EL (cell line): ENCODE results near the gene KIF20B.
"Not testable (repeated sequence)": the region's sequence is repeated elsewhere in the genome, so short reads cannot be mapped to it uniquely, and the experiment has no call there.

Source experiments
- DNase-seq: peaks from one replicate; pipeline ENCODE4 v3.0.0-alpha.2; 2016

KIF20B gene

GRCh38 chr10:89693176-89693575 lies 8.2 kb upstream of the KIF20B start:
- DNase-seq, result no peak

GRCh38 chr10:89695307-89695706 lies 6.1 kb upstream of the KIF20B start:
- DNase-seq, result no peak

DNA sequence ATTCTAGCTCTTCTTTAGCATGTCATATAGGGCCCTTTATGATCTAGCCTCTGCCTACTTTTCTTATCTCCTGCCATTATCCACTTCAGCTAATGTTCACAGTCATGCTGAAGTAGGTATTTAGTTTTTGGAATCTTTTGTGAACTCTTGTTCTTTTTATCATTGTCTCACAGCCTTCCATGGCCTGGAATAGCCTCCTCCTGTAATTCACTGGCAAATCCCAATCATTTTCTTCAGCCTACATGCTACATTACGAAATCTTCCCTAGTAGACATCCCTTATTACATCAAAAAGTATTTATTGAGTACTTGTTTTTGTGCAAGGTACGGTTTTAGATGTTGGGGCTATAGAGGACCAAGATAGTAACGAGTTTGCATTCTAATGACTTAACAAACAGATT lies 3.4 kb upstream of the KIF20B start:
- DNase-seq, result no peak

GRCh38 chr10:89699581-89700064 lies 1.8 kb upstream of the KIF20B start:
- no peak for DNase-seq

DNA sequence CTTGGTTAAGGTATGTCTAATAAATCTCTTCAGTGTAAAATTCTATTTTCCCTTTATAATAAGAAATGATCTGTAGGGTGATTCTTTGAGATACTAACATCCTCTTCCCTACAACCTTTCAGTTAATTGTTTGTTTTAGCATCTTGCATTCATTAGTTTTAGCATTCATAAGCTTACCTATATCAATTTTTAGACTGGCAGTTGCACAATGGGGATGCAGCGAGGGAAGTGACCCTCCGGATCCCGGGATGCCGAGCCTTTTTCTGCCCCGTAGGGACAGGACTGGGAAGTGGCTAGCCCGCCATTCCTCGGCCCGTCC lies 508 bp upstream of the KIF20B start:
- DNase-seq, result no peak

DNA sequence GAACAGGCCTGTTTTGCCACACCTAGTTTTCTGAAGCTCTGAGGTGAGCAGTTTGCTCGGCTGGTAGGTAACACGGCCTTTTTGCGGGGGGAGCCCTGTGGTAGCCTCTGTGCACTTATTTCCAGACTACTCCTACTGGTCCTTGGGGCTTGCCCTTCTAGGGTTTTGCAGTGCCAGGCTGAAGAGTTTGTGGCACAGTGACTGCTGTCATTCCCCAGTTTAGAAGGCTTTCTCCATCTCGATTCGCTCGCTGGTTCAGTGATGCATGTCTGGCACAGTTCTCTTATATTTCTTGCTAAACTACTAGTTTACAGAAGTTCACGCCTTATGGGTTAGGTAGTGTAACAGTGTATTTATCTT lies 711 bp downstream of the KIF20B start:
- peak; percentile 19 for DNase-seq

GRCh38 chr10:89705466-89705865 lies 4.1 kb downstream of the KIF20B start:
- no peak for DNase-seq

DNA sequence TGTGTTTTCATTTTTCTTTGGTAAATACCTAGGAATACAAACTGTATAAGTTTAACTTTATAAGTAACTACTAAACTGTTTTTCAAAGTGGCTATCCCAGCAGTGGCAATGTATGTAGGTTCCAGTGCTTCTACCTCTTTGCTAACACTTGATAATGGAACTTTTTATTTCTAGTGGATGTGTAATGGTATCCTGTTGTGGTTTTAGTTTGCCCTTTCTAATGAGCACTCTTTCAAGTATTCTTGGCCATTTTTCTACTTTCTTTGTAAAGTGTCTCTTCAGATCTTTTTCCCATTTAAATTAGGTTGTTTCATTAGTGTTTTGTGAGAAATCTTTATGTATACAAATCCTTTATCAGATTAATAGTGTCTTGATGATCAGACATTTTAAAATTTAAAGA lies 4.6 kb downstream of the KIF20B start:
- peak; percentile 8 for DNase-seq

- no peak for DNase-seq
These were observed 6.0 kb downstream of the KIF20B start for GRCh38 chr10:89707372-89707771.

GRCh38 chr10:89710753-89711152 lies 9.4 kb downstream of the KIF20B start:
- no peak for DNase-seq

- DNase-seq, result no peak
These were observed 33.2 kb downstream of the KIF20B start for GRCh38 chr10:89734616-89735015.

DNA sequence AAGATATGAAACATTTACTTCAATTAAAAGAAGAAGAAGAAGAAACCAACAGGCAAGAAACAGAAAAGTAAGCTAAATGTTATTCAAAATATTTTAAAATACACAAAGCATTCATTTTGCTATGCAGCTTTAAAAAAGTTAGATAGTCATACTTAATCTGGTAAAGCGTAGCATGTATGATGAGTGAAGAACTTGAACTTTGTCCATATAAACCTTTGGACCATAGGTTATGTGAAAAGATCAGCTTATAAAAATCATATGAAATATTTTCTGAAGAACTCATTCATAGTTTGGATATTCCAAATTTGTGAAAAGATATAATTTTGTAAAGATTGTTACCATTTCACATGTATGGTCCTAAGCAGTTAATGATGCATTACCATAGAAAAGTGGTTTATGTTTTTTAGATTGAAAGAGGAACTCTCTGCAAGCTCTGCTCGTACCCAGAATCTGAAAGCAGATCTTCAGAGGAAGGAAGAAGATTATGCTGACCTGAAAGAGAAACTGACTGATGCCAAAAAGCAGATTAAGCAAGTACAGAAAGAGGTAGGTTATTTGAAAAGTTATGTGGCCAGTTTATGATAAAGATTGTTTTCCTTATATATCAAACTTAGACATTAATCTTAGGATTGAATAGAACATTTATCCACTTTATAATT lies 37.3 kb downstream of the KIF20B start:
- DNase-seq, result no peak

- DNase-seq, result no peak
These were observed 39.9 kb downstream of the KIF20B start for GRCh38 chr10:89741126-89741762.

DNA sequence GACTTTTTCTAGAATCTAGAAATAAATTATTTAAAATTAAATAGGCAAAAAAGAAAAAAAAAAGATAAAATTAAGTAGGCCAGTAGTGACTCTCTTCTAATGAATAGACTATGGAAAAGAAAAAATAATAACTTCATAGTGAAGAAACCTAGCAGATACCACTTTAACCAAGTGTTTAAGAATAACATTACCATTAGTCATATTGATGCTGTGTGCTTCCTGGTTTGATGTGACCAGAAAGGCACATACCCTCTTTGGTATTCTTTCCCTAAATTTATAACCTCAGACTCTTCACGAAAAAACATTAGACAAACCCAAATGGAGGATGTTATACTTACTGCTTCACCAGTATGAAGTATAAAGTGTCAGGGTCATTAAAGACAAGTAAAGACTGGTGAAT lies 42.6 kb downstream of the KIF20B start:
- DNase-seq, result peak; percentile 48

DNA sequence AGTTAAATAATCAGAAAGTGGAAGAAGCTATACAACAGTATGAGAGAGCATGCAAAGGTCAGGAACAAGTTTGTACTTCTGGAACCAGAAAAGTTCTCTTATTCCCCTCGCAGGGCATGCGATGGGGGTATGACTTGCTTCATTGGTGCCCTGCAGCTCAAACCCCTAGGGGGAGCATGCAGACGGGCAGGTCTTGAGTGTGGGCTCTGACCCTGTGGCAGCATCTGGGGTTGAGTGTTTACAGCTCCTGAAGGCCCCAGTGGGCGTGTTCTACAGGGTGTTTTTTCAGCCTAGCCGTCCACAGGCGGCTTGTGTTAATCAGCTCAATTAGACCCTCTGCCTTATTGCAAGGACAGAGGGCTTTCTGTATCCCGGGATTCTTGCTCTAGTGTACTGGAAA lies 44.5 kb downstream of the KIF20B start:
- no peak for DNase-seq

DNA sequence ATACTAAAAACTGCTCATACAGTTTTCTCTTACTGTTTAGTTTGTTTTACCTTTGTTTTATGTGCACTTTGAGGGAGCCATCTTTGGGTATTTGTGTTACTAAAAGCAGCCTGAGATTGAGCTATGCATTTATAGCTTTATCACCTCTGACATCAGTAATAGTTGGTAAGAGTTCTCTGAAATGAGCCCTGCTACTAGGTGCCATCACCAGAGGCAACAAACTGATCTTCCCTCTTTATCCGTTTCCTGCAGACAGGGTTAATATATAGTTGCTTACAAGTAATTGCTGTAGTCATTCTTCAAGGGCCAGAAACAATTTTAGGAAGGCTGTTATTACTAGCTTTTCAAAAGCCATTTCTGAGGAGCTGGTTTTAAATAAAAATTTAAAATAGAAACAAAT lies 49.1 kb downstream of the KIF20B start:
- no peak for DNase-seq

GRCh38 chr10:89755374-89755773 lies 54.0 kb downstream of the KIF20B start:
- no peak for DNase-seq

DNA sequence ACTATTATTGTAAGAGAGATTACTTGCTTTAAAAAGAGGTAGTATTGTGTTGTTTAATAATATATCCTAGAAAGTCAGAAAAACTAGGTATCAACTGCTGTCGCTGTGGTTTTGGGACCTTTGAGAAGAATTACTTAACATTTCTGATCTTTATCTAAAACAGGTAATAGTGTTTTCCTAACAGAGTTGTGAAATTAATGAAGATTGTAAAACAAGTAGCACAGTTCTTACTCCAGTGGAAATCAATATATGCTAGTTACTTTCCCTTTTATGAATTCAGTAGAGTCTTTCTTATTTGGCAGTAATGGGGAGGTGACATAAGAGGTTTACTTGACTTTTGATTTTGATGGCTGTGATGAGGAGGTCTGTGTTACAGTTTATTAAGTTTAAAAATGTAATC lies 58.1 kb downstream of the KIF20B start:
- no peak for DNase-seq

DNA sequence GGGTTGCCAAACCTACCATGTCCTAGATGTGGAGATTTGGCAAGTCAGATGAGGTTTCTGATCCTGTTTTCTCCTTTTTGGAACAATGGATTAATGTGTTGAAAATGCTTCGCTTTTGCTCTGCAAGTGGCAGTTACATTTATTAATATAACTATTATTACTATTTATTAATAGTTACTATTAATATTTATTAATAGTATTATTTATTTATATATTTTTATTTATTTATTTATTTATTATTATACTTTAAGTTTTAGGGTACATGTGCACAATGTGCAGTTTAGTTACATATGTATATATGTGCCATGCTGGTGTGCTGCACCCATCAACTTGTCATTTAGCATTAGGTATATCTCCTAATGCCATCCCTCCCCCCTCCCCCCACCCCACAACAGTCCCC lies 62.3 kb downstream of the KIF20B start:
- DNase-seq, result not testable (repeated sequence)

DNA sequence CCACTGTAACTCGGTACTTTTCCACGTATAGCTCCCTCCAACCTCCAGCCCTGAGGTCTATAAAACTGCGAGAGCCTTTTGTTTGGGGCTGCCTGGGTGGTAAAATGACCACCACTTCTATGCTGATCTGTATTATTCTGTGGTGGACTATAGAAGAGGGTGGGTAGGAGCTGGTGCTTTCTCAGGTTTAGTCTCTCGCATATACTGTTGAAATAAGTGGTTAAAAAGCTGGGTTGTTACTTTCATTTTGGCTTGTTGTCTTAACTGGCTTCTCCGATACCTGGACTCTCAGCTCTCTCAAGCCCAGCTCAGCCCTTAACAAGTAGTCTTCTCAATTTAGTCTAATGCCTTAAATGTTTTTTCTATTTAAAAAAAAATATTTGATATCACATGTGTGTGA lies 70.3 kb downstream of the KIF20B start:
- DNase-seq, result no peak

DNA sequence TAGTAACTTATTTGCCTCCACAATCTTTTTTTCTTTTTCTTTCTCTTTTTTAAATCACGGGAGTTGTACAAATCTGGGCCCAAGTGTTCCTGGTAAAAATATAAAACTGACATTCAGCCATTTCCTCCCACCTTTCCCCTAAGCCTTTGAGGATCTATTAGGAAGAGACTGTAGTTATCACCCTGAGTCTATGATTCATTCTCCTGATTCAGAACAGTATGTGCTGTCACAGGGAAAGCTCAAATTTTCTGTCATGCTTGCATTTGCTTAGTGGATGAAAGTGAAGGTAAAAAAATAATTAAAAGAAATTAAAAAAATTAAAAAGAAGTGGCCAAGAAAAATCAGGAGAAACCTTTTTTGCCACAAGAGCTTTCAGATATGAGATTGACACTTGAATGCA lies 71.7 kb downstream of the KIF20B start:
- DNase-seq, result no peak

DNA sequence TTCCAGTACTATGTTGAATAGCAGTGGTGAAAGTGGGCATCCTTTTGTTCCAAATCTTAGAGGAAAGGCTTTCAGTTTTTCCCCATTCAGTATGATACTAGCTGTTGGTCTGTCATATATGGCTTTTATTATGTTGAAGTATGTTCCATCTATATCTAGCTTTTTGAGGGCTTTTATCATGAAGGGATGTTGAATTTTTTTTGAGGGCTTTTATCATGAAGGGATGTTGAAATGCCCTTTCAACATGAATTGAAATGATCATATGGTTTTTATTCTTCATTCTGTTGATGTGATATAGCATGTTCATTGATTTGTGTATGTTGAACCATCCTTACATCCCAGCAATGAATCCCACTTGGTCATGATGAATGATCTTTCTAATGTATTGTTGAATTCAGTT lies 75.3 kb downstream of the KIF20B start:
- no peak for DNase-seq

- DNase-seq, result no peak
These were observed 81.1 kb downstream of the KIF20B start for GRCh38 chr10:89782470-89782869.

DNA sequence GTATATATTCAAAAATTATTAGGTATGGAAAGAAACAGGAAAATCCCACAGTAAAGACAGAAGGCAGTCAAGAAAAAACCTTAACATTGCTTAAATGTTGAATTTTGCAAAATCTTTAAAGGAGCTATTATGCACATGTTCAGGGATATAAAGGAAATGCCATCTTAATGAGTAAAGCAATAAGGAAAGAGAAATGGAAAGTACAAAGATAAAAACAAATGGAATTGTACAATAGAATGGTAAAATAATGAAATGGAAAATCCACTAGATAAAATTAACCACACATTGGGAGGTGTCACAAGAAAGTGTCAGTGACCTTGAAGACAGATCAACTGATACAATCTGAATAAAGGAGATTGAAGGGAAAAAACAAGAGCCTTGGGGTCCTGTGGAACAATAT lies 82.0 kb downstream of the KIF20B start:
- no peak for DNase-seq

DNA sequence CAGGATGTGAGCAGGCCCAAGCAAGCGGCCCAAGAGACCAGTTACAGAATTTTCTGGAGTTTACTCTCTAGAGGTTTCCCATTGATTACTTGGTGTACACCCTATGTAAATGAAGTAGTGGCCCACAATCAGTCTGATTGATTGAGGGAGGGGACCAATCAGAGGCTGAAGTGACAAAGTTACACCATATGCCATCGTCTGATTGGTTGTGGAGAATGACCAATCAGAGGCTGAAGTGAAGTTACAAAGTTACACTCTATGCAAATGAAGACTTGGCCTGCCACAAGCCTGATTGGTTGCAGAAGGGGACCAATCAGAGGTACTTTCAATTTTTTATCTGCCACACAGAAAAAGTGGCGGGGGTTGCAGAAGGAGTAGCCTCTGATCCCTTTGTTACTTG lies 83.7 kb downstream of the KIF20B start:
- DNase-seq, result peak; percentile 8
